Osteoblast (primary cell): Measurements from ENCODE around the gene POLR2A. TPM values are rescaled to one million over a fixed set of nuclear protein-coding genes. Genes with fewer than 3 reads are reported as not detected.
"Not testable (repeated sequence)": the region's sequence is repeated elsewhere in the genome, so short reads cannot be mapped to it uniquely, and the experiment has no call there.

ENCODE experiments used
- DNase-seq: peaks from one replicate; pipeline ENCODE4 v3.0.0; 2011; ENCODE audit warnings: low spot score, mixed read lengths; ENCODE audit not compliant: insufficient read length; ENCODE audit errors: missing footprints
- H2AFZ ChIP-seq: 2 replicates; pipeline ENCODE4 v1.6.0; 2011; ENCODE audit warnings: mild to moderate bottlenecking, low read length
- H3K27ac ChIP-seq: 2 replicates; pipeline ENCODE4 v1.5.1; 2011; ENCODE audit warnings: mild to moderate bottlenecking, low read depth, low read length, moderate library complexity
- H3K27me3 ChIP-seq: 2 replicates; pipeline ENCODE4 v1.6.0; 2012; ENCODE audit warnings: mild to moderate bottlenecking, control low read depth, inconsistent platforms, low read length, moderate library complexity; ENCODE audit not compliant: insufficient read depth
- H3K36me3 ChIP-seq: 2 replicates; pipeline ENCODE4 v1.5.1; 2011; ENCODE audit warnings: mild to moderate bottlenecking, low read length, control low read depth, moderate library complexity; ENCODE audit not compliant: insufficient read depth
- H3K4me1 ChIP-seq: 2 replicates; pipeline ENCODE4 v1.5.1; 2011; ENCODE audit warnings: mild to moderate bottlenecking, low read length, control low read depth, moderate library complexity; ENCODE audit not compliant: insufficient read depth
- H3K4me2 ChIP-seq: 2 replicates; pipeline ENCODE4 v1.6.0; 2011; ENCODE audit warnings: mild to moderate bottlenecking, low read length; ENCODE audit not compliant: insufficient read depth
- H3K4me3 ChIP-seq: fragments of 200-600 bp; sonication (generic); 3 replicates; pipeline ENCODE4 v1.5.1; 2012; ENCODE audit warnings: mild to moderate bottlenecking, low read length, inconsistent platforms; ENCODE audit not compliant: insufficient read depth
- H3K79me2 ChIP-seq: 2 replicates; pipeline ENCODE4 v1.6.0; 2012; ENCODE audit warnings: mild to moderate bottlenecking, low read length, control low read depth, inconsistent platforms; ENCODE audit not compliant: insufficient read depth
- H3K9me3 ChIP-seq: 2 replicates; pipeline ENCODE4 v1.5.1; 2011; ENCODE audit warnings: low read depth, low read length, control low read depth
- H4K20me1 ChIP-seq: 2 replicates; pipeline ENCODE4 v1.6.0; 2012; ENCODE audit warnings: mild to moderate bottlenecking, low read length, control low read depth; ENCODE audit not compliant: insufficient read depth
- total RNA-seq: library from RNA; depleted of rRNA; stranded (reverse); fragments of >200 nt; gene quantifications from 2 replicates; pipeline ENCODE4 v1.2.3, GENCODE V29; 2012
- TF ChIP-seq, protein P1 (sequence below): IDR thresholded peaks from 2 replicates; pipeline ENCODE4 v1.5.1; 2011; ENCODE audit warnings: mild to moderate bottlenecking, low read depth, low read length, moderate library complexity; ENCODE audit errors: extremely low read depth

POLR2A gene
- total RNA-seq, 1 donor, result 95.9 TPM

DNA sequence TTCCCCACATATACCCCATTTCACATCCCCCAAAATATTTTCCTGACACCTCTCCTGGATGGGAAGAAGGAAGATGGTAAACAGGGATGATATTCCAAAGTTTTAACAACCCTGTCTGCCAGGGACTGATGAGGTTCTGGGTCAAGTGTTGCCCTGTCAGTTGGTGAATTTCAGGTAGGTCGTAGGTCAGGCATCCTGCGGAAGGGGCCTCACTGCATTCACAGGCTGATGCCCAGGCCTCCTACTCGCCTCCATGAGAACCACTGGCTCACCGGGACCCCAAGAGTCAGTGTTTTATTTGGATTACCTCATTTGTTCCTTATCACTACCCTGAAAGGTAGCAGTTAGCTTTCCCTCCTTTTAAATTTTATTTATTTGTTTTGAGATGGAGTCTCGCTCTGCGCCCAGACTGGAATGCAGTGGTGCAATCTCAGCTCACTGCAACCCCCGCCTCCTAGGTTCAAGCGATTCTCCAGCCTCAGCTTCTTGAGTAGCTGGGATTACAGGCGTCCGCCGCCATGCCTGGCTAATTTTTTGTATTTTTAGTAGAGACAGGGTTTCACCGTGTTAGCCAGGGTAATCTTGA is 15.3 kb upstream of the POLR2A start:
- no peaks in the 10 kb centered on the region for H3K9me3 ChIP-seq
- peaks cover 17% of the 10 kb centered on the region for H3K36me3 ChIP-seq
- no peak overlapping the region for H3K4me2 ChIP-seq
- no peaks in the 10 kb centered on the region for H3K27me3 ChIP-seq
- no peak overlapping the region for H2AFZ ChIP-seq
- H3K4me3 ChIP-seq, result no peak overlapping the region
- peaks cover 53% of the 10 kb centered on the region for H4K20me1 ChIP-seq
- no peak for DNase-seq
- H3K4me1 ChIP-seq, result peaks cover 10% of the 10 kb centered on the region
- TF ChIP-seq, protein P1, sequence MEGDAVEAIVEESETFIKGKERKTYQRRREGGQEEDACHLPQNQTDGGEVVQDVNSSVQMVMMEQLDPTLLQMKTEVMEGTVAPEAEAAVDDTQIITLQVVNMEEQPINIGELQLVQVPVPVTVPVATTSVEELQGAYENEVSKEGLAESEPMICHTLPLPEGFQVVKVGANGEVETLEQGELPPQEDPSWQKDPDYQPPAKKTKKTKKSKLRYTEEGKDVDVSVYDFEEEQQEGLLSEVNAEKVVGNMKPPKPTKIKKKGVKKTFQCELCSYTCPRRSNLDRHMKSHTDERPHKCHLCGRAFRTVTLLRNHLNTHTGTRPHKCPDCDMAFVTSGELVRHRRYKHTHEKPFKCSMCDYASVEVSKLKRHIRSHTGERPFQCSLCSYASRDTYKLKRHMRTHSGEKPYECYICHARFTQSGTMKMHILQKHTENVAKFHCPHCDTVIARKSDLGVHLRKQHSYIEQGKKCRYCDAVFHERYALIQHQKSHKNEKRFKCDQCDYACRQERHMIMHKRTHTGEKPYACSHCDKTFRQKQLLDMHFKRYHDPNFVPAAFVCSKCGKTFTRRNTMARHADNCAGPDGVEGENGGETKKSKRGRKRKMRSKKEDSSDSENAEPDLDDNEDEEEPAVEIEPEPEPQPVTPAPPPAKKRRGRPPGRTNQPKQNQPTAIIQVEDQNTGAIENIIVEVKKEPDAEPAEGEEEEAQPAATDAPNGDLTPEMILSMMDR, result no peak
- H3K27ac ChIP-seq, result no peak overlapping the region
- peaks cover 78% of the 10 kb centered on the region for H3K79me2 ChIP-seq

DNA sequence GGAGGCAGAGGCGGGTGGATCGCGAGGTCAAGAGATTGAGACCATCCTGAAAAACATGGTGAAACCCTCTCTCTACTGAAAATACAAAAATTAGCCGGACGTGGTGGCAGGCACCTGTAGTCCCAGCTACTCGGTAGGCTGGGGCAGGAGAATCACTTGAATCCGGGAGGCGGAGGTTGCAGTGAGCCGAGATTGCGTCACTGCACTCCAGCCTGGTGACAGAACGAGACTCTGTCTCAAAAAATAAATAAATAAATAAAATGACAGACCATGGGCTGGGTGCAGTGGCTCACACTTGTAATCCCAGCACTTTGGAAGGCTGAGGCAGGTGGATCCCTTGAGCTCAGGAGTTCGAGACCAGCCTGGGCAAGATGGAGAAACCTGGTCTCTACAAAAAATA is 14.3 kb upstream of the POLR2A start:
- not testable (repeated sequence) for H3K4me3 ChIP-seq, H3K27me3 ChIP-seq, H3K27ac ChIP-seq, H2AFZ ChIP-seq, H3K9me3 ChIP-seq, DNase-seq, H3K4me2 ChIP-seq
- Histone ChIP-seq H3K79me2 (peaks cover 86% of the 10 kb centered on the region), H4K20me1 (peaks cover 61% of the 10 kb centered on the region), H3K36me3 (peaks cover 16% of the 10 kb centered on the region), H3K4me1 (peaks cover 10% of the 10 kb centered on the region)

DNA sequence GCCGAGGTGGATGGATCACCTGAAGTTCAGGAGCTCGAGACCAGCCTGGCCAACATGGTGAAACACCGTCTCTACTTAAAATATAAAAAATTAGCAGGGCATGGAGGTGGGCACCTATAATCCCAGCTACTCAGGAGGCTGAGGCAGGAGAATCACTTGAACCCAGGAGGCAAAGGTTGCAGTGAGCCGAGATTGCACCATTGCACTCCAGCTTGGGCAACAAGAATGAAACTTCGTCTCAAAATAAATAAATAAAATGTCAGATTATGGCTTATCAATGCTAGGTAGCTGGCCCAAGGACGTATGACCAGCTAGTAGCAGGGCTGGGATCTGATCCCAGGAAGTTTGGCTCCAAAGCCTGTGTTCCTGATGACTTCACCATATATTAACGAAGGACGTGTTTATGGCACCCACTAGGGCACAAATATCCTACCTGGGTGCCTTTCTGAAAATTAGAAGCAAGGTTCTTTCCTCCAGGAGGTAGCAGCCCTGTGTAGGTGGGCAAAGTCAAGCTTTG is 13.7 kb upstream of the POLR2A start:
- H3K36me3 ChIP-seq, result peaks cover 15% of the 10 kb centered on the region
- H4K20me1 ChIP-seq, result peaks cover 67% of the 10 kb centered on the region
- H2AFZ ChIP-seq, H3K9me3 ChIP-seq, H3K27ac ChIP-seq, H3K27me3 ChIP-seq, DNase-seq, H3K4me3 ChIP-seq, H3K4me2 ChIP-seq: not testable (repeated sequence)
- H3K79me2 ChIP-seq, result peaks cover 91% of the 10 kb centered on the region
- peaks cover 10% of the 10 kb centered on the region for H3K4me1 ChIP-seq

DNA sequence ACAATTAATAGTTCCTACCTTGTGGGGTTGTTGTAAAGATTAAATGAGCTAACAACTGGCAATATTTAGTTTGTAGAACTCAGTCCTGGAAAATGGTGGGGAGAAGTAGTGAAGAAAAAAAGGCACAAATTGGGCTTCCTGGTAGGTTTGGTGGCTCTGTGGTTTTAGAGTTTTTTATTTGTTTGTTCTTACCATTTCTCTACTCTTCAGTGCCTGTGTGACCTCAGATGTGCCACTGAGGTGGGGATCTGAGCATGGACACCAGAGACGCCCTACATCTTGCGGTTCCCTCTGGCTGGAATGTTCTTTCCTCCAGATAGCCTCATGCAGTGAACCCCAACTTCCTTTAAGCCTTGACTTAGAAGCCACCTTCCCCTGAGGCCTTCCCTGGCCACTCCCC is 12.4 kb upstream of the POLR2A start:
- TF ChIP-seq, protein P1, result no peak
- no peak overlapping the region for H2AFZ ChIP-seq

DNA sequence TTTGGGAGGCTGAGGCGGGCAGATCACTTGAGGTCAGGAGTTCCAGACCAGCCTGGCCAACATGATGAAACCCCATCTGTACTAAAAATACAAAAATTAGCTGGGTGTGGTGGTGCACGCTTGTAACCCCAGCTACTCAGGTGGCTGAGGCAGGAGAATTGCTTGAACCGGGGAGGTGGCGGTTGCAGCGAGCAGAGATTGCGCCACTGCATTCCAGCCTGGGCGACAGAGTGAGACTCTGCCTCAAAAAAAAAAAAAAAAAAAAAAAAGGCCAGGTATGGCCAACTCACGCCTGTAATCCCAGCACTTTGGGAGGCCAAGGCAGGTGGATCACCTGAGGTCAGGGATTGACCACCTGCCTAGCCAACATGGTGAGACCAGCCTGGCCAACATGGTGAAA is 9.4 kb upstream of the POLR2A start:
- peaks cover 29% of the 10 kb centered on the region for H3K4me1 ChIP-seq
- peaks cover 61% of the 10 kb centered on the region for H4K20me1 ChIP-seq
- H3K27ac ChIP-seq, H3K36me3 ChIP-seq, H3K27me3 ChIP-seq, H2AFZ ChIP-seq, DNase-seq, H3K4me3 ChIP-seq, H3K9me3 ChIP-seq, H3K4me2 ChIP-seq: not testable (repeated sequence)
- H3K79me2 ChIP-seq, result peaks cover 94% of the 10 kb centered on the region

More for the DNA sequence above, 12.4 kb upstream of the POLR2A start:
- Histone ChIP-seq H4K20me1 (peaks cover 70% of the 10 kb centered on the region), H3K4me1 (peaks cover 17% of the 10 kb centered on the region), H3K4me2 (no peak overlapping the region), H3K79me2 (peaks cover 91% of the 10 kb centered on the region), H3K4me3 (no peak overlapping the region), H3K27ac (no peak overlapping the region), H3K36me3 (peaks cover 11% of the 10 kb centered on the region), H3K27me3 (no peaks in the 10 kb centered on the region), H3K9me3 (no peaks in the 10 kb centered on the region)
- no peak for DNase-seq
